GM19239 (cell line): ENCODE results near the gene FSTL5.

Source experiments
- DNase-seq: peaks from one replicate; pipeline ENCODE4 v3.0.0; 2011; ENCODE audit warnings: low spot score; ENCODE audit not compliant: insufficient read length
- FAIRE-seq: peaks from 2 replicates; lab custom pipeline; 2011; peaks lifted over from hg19 to GRCh38; lab: Jason Lieb, UNC

The FSTL5 gene

DNA sequence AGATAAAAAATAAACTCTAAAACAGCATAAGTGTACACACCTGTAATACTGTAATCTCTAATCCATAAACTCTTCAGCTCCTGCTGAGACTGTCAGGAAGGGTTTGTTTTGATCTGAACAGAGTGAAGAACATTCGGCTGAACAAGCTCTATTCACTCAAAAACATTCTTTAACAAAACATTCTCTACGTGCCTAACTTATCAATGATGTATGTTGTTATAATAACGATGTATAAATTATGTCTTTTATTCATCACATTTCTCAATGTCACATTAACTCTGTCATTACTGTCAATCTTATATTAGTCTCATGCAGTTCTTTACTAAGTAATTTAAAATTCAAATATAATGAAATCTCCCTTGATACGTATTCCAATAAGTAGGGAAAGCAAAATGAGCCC is 280.6 kb downstream of the FSTL5 start:
- FAIRE-seq, result no peak
- no peak for DNase-seq

DNA sequence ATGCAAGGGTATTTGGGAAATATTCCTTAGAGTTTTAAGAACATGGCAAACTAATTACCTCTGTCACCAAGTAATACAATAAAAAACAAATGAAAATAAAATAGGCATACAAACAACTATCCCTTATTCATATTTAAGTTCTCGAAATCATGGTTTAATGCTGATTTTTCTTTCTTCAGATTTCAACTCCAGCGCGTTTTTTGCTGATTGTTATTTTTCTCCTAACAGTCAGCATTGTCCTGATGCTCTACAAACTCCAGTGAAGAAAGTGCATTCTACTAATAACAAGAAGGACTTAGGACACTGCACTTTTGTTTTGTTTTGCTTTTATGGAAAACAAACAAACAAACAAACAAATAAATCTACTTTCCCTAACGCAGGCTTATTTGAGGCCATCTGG is 282.4 kb downstream of the FSTL5 start:
- DNase-seq (no peak), FAIRE-seq (no peak)

DNA sequence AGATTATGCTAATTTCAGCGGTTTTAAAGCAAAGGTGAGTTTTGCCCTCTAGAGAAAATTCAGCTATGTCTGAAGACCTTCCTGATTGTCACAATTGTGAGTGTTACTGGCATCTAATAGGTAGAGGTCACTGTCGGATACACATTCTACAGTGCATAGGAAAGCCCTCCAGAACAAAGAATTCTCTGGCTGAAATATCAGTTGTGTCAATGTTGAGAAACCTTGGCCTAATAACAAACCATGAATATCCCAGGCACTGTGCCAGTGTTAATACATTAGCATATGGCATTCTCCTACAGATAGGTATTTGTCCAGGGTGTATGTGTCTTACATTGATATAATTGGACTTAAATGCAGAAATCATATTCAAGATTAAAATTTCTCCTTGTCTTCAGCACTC is 294.3 kb downstream of the FSTL5 start:
- FAIRE-seq (no peak), DNase-seq (no peak)

- no peak for DNase-seq
- FAIRE-seq, result no peak
Measured at GRCh38 chr4:161856711-161857326, 307.0 kb downstream of the FSTL5 start.

GRCh38 chr4:161850631-161851030 is 313.2 kb downstream of the FSTL5 start:
- FAIRE-seq (no peak), DNase-seq (no peak)

DNA sequence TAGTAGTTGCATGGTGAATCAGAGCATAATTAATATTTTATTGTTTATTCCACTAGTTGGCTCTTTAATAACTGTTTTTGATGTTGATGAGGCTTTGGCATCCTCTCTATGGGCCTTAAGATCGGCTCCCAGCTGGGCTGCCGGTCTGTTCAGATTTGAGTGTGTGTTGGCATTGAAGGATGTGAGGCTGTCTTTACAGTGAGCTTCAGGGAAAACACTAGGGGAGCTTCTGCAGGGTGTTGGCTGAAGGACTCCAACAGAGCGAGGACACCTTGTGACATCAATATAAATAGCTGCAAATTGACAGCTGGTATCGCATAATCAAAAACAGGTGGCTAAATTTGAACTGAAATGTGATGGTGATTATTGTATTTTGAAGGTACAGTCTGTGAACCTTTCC is 322.0 kb downstream of the FSTL5 start:
- no peak for DNase-seq
- no peak for FAIRE-seq

GRCh38 chr4:161829591-161829990 is 334.2 kb downstream of the FSTL5 start:
- no peak for DNase-seq
- FAIRE-seq, result no peak

GRCh38 chr4:161828061-161828460 is 335.7 kb downstream of the FSTL5 start:
- FAIRE-seq, result no peak
- DNase-seq, result no peak

DNA sequence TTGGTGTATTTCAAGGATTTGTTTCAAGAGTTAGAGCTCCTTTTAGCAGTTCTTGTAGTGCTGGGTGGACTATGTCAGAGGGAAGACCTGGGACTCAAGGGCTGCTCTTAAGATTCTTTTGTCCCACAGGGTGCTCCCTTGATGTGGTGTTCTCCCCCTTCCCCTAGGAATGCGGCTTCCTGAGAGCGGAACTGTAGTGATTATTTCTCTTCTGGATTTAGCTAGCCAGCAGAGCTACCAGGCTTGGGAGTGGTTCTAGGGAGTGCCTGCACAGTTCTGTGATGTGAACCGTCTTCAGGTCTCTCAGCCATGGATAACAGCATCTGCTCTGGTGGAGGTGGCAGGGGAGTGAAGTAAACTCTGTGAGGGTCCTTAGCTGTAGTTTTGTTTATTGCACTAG is 336.8 kb downstream of the FSTL5 start:
- no peak for DNase-seq
- no peak for FAIRE-seq

DNA sequence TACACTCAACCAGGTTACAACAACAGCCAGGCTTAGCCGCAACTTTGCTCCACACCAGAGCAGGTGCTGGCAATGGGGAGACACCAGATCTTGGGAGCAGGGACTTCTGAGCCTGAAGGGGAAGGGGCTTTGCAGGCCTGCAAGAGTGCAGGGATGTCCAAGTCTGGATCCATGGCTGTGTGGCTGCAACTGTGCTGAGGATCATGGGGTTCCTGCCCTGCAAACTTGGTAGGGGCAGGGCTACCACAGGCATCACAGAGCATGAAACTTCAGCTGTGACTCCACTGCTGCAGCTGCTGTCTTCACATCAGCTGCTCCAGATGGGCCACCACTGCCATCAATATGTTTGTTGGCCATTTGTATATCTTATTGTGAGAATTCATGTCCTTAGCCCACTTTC is 340.4 kb downstream of the FSTL5 start:
- DNase-seq, result no peak
- no peak for FAIRE-seq

GRCh38 chr4:161822174-161822573 is 341.6 kb downstream of the FSTL5 start:
- no peak for DNase-seq
- no peak for FAIRE-seq

DNA sequence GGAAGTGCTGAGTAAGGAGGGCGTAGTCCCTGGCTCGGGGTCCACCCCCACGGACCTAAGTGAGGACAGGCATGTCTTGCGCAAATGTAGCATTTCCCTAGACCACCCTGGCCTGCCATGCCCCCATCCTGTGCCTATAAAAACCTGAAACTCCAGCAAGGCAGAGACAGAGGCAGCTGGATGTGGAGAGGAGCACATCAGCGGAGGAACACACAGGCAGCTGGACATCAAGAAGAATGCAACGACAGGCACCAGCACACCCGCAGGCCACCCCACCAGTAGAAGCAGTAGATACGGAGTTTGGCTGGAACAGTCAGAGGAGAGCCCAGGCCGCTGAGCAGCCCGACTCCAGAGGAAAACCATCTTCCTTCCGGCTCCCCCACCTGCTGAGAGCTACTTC is 345.9 kb downstream of the FSTL5 start:
- DNase-seq, result no peak
- no peak for FAIRE-seq

GRCh38 chr4:161816958-161817357 is 346.8 kb downstream of the FSTL5 start:
- DNase-seq, result no peak
- no peak for FAIRE-seq

GRCh38 chr4:161815841-161816240 is 348.0 kb downstream of the FSTL5 start:
- DNase-seq, result no peak
- FAIRE-seq, result peak; percentile 48

DNA sequence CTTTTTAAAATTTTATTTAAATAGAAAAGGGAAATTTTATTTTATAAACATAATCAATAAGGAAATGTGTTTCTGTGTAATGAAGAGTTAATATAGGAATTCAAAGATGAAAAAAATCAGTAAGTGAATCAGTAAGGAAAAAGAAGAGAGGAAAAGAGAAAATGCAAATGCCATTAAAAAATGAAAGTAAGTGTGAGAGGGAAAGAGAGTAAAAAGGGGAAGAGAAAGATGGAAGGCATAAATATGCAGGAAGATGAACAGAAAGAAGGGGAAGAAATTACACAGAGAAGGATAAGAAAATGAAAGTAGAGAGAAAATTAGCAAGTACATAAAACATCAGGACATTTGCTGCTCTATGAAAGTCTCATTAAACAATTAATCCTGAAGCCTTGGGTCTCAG is 349.9 kb downstream of the FSTL5 start:
- DNase-seq, result no peak
- no peak for FAIRE-seq

GRCh38 chr4:161813389-161813788 is 350.4 kb downstream of the FSTL5 start:
- DNase-seq (no peak), FAIRE-seq (no peak)

GRCh38 chr4:161803171-161803570 is 360.6 kb downstream of the FSTL5 start:
- DNase-seq (no peak), FAIRE-seq (no peak)

- DNase-seq, result no peak
- no peak for FAIRE-seq
Measured at GRCh38 chr4:161799710-161800109, 364.1 kb downstream of the FSTL5 start.

- no peak for FAIRE-seq
- no peak for DNase-seq
Measured at GRCh38 chr4:161792991-161793390, 370.8 kb downstream of the FSTL5 start.

DNA sequence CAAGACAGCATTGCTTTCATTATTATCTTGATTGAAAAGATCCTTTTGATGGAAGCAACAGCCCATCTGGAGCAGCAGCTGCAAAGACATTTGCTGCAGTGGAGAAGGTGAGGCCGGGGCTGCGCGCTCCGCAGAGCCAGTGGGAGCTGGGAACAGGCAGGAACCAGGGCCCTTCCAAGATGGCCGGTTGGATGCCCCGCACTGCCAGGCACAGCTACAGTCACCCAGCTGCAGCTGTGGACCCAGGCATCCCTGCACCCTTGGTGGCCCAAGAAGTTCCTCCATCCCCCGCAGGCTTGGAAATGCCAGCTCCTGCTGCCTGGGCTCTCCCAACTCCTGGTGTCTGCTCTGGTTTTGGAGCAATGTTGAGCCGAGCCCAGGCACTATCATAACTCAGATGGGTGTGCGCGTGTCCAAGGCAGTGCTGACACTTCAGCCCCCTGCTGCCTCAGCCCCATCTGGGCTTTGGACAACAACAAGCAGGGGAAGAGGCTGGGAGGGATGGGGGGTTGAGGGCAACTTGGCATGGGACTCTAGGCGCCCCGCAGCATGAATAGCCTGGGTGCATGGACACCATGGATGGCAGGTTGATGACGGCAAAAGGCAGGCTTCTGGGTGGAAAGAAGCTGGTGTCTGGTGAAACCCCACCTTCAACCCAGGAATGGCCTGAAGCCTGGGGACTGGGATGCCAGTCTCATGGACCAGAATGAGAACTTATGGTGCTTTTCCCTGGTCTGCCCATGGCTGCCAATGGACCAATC is 371.8 kb downstream of the FSTL5 start:
- DNase-seq (no peak), FAIRE-seq (no peak)

DNA sequence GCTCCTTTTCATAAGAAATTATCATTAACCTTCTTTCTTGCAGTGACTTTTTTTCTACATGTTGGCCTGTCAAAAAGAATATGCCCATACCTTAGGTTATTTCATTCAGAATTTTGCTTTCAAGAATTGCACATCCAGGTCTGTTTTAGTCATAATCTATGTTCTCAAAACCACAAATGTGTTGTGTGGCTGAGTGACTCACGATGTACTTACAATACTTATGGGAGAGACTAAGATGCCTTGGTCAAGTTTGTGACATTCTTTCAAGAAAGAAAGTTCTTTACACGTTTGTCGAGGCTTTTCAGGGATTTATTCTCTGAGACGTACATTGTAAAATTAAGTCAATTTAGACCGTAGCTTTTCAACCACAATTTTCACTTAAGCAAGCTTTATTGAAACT is 396.7 kb downstream of the FSTL5 start:
- FAIRE-seq (no peak), DNase-seq (no peak)

DNA sequence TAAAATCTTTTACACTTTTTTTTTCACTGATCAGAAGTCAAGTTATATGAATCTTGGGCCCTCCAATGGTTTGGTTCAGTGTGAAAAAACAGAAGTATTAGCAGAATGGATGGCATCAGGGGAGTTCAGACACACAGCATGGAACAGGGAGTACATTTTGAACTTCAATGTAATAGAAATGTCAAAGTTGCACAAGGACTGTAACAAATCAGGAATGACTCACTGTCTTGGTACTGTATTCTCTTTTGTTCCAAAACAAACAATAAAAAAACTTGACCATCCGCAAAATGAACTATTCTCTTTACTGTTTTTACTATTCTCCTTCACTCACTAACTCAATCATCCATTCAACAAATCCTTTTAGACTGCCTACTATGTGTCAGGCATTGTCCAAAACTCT is 401.0 kb downstream of the FSTL5 start:
- FAIRE-seq (no peak), DNase-seq (no peak)
